Neural progenitor cell (in vitro differentiated cells): ENCODE results near the gene SLC4A11. TPM values are rescaled to one million over a fixed set of nuclear protein-coding genes. Genes with fewer than 3 reads are reported as not detected.

Experiments
- DNase-seq: peaks from one replicate; pipeline ENCODE4 v3.0.0-alpha.2; 2016; ENCODE audit warnings: low spot score
- H2AFZ ChIP-seq: fragments of 200-600 bp; sonication (generic); replicated peaks from 2 replicates; pipeline ENCODE4 v1.6.1; 2016; ENCODE audit warnings: antibody characterized with exemption
- H3F3A ChIP-seq: fragments of 200-600 bp; sonication (generic); 2 replicates; pipeline ENCODE4 v1.6.1; 2016; ENCODE audit warnings: antibody characterized with exemption, low read depth
- H3K27ac ChIP-seq: fragments of 200-600 bp; sonication (generic); 2 replicates; pipeline ENCODE4 v1.5.1; 2016; ENCODE audit warnings: mild to moderate bottlenecking
- H3K27me3 ChIP-seq: fragments of 200-600 bp; sonication (generic); 2 replicates; pipeline ENCODE4 v1.6.1; 2016; ENCODE audit warnings: mild to moderate bottlenecking, moderate library complexity
- H3K36me3 ChIP-seq: fragments of 200-600 bp; sonication (generic); 2 replicates; pipeline ENCODE4 v1.5.1; 2016
- H3K4me1 ChIP-seq: fragments of 200-600 bp; sonication (generic); 2 replicates; pipeline ENCODE4 v1.6.1; 2016; ENCODE audit warnings: mixed run types
- H3K4me2 ChIP-seq: fragments of 200-600 bp; sonication (generic); 2 replicates; pipeline ENCODE4 v1.6.1; 2016
- H3K4me3 ChIP-seq: fragments of 200-600 bp; sonication (generic); 2 replicates; pipeline ENCODE4 v1.5.1; 2016
- H3K79me2 ChIP-seq: fragments of 200-600 bp; sonication (generic); 2 replicates; pipeline ENCODE4 v1.6.1; 2016; ENCODE audit warnings: low read depth
- H3K9ac ChIP-seq: fragments of 200-600 bp; sonication (generic); 2 replicates; pipeline ENCODE4 v1.6.1; 2016
- H3K9me3 ChIP-seq: fragments of 200-600 bp; sonication (generic); 2 replicates; pipeline ENCODE4 v1.5.1; 2016; ENCODE audit warnings: low read depth
- H4K20me1 ChIP-seq: fragments of 200-600 bp; sonication (generic); 2 replicates; pipeline ENCODE4 v1.6.1; 2016; ENCODE audit warnings: low read depth
- H3K27ac Mint-ChIP-seq: 3 replicates; pipeline ENCODE4 v1.8.0; 2021; ENCODE audit warnings: mixed read lengths
- H3K27me3 Mint-ChIP-seq: 2 replicates; pipeline ENCODE4 v1.8.0; 2022; ENCODE audit warnings: low read depth, mild to moderate bottlenecking, inconsistent platforms, moderate library complexity, mixed read lengths; ENCODE audit not compliant: insufficient read depth
- H3K36me3 Mint-ChIP-seq: 3 replicates; pipeline ENCODE4 v1.8.0; 2021; ENCODE audit warnings: mixed read lengths
- H3K4me1 Mint-ChIP-seq: 3 replicates; pipeline ENCODE4 v1.8.0; 2021; ENCODE audit warnings: mixed read lengths
- H3K4me3 Mint-ChIP-seq: 3 replicates; pipeline ENCODE4 v1.8.0; 2021; ENCODE audit warnings: mild to moderate bottlenecking, moderate library complexity, mixed read lengths
- H3K9me3 Mint-ChIP-seq: 3 replicates; pipeline ENCODE4 v1.8.0; 2020; ENCODE audit warnings: mixed read lengths
- CTCF ChIP-seq: fragments of 200-600 bp; sonication (generic); IDR thresholded peaks from 2 replicates; pipeline ENCODE4 v1.5.1; 2017; ENCODE audit warnings: antibody characterized with exemption, mild to moderate bottlenecking
- EZH2 ChIP-seq: fragments of 200-600 bp; sonication (generic); IDR thresholded peaks from 2 replicates; pipeline ENCODE4 v1.6.1; 2017; ENCODE audit warnings: antibody characterized with exemption, mild to moderate bottlenecking, moderate library complexity
- EZH2phosphoT487 ChIP-seq: fragments of 200-600 bp; sonication (generic); IDR thresholded peaks from 2 replicates; pipeline ENCODE4 v1.6.1; 2017; ENCODE audit warnings: antibody characterized with exemption
- total RNA-seq: library from RNA; depleted of rRNA; stranded (reverse); fragments of >200 nt; gene quantifications from 2 replicates; pipeline ENCODE4 v1.2.3, GENCODE V29; 2015; ENCODE audit warnings: low replicate concordance

Gene SLC4A11
- total RNA-seq, 1 donor from 2014 or later, result 0.95 TPM

DNA sequence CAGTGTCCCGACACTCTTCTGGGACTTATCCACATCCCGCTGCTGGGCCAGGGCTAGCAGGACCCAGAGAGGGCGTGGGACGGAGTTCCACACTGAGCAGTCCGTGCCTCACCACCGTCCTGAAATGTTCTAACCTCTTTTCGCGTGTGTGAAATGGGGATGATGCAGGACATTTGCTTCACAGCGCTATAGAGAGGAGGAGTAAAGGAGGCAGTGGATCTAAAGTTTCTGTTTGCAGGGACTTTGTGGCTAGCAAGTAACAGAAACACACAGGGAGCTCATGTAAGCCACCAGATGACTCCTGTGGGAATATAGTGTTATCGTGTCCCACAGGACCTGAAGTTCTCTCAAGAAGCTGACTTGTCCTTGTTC is 29.1 kb downstream of the SLC4A11 start:
- H3K4me3 ChIP-seq, result peak overlapping the region; percentile 77
- Mint-ChIP-seq H3K27ac (peak overlapping the region; percentile 59), H3K4me3 (peak overlapping the region; percentile 96), H3K4me1 (peaks cover 14% of the 10 kb centered on the region), H3K27me3 (peaks cover 1% of the 10 kb centered on the region), H3K9me3 (no peaks in the 10 kb centered on the region), H3K36me3 (peaks cover 3% of the 10 kb centered on the region)
- peak overlapping the region; percentile 98 for H3K4me2 ChIP-seq
- H3K27me3 ChIP-seq, result no peaks in the 10 kb centered on the region
- peak overlapping the region; percentile 71 for H3K9ac ChIP-seq
- H3K79me2 ChIP-seq, result peaks cover 46% of the 10 kb centered on the region
- no peak overlapping the region for H3K27ac ChIP-seq
- H3F3A ChIP-seq, result peaks cover 13% of the 10 kb centered on the region
- H3K9me3 ChIP-seq, result no peaks in the 10 kb centered on the region
- DNase-seq, result no peak
- no peaks in the 10 kb centered on the region for H3K36me3 ChIP-seq
- peaks cover 8% of the 10 kb centered on the region for H3K4me1 ChIP-seq
- no peak for TF ChIP-seq CTCF
- no peak for TF ChIP-seq EZH2
- TF ChIP-seq EZH2phosphoT487, result no peak
- H4K20me1 ChIP-seq, result no peaks in the 10 kb centered on the region
- H2AFZ ChIP-seq, result peak overlapping the region; percentile 97

- H3K27ac Mint-ChIP-seq, result peak within 1 kb of the TSS; percentile 93
- TF ChIP-seq EZH2phosphoT487 (no peak), CTCF (no peak), EZH2 (no peak)
- Histone ChIP-seq H3K27me3 (no peaks in the 10 kb centered on the region), H3K36me3 (no peaks in the 10 kb centered on the region), H3K27ac (peak within 1 kb of the TSS; percentile 30), H3F3A (peaks cover 19% of the 10 kb centered on the region), H3K4me3 (peak within 1 kb of the TSS; percentile 77), H3K4me1 (peaks cover 8% of the 10 kb centered on the region), H2AFZ (peak within 1 kb of the TSS; percentile 97), H3K9me3 (no peaks in the 10 kb centered on the region), H4K20me1 (no peaks in the 10 kb centered on the region), H3K4me2 (peak within 1 kb of the TSS; percentile 98), H3K79me2 (peaks cover 46% of the 10 kb centered on the region), H3K9ac (peak within 1 kb of the TSS; percentile 71)
- peak; percentile 73 for DNase-seq
- H3K36me3 Mint-ChIP-seq, result peaks cover 3% of the 10 kb centered on the region
- peak within 1 kb of the TSS; percentile 96 for H3K4me3 Mint-ChIP-seq
- peaks cover 4% of the 10 kb centered on the region for H3K27me3 Mint-ChIP-seq
- no peaks in the 10 kb centered on the region for H3K9me3 Mint-ChIP-seq
- H3K4me1 Mint-ChIP-seq, result peaks cover 16% of the 10 kb centered on the region
Measured at GRCh38 chr20:3209257-3209945, 29.6 kb downstream of the SLC4A11 start, which contains the start of gene ITPA. Gene ITPA (plus strand): TSS chr20:3209498. CDS start chr20:3209552, 54 bp downstream.

GRCh38 chr20:3208786-3209256 is 30.2 kb downstream of the SLC4A11 start:
- Histone ChIP-seq H3K4me3 (peak overlapping the region; percentile 77), H3K9ac (peak overlapping the region; percentile 71), H3K36me3 (no peaks in the 10 kb centered on the region), H2AFZ (peak overlapping the region; percentile 97), H3K27me3 (no peaks in the 10 kb centered on the region), H3K9me3 (no peaks in the 10 kb centered on the region), H3K4me2 (peak overlapping the region; percentile 98), H3K4me1 (peaks cover 8% of the 10 kb centered on the region), H4K20me1 (no peaks in the 10 kb centered on the region), H3F3A (peaks cover 20% of the 10 kb centered on the region), H3K79me2 (peaks cover 51% of the 10 kb centered on the region), H3K27ac (peak overlapping the region; percentile 30)
- peaks cover 17% of the 10 kb centered on the region for H3K4me1 Mint-ChIP-seq
- H3K9me3 Mint-ChIP-seq, result no peaks in the 10 kb centered on the region
- peaks cover 4% of the 10 kb centered on the region for H3K27me3 Mint-ChIP-seq
- DNase-seq, result peak; percentile 26
- H3K4me3 Mint-ChIP-seq, result peak overlapping the region; percentile 96
- peak overlapping the region; percentile 93 for H3K27ac Mint-ChIP-seq
- peaks cover 3% of the 10 kb centered on the region for H3K36me3 Mint-ChIP-seq
- TF ChIP-seq EZH2phosphoT487, result no peak
